Measurements from ENCODE around the gene SPRYD3. TPM values are rescaled to one million over a fixed set of nuclear protein-coding genes. Genes with fewer than 3 reads are reported as not detected.
A peak's percentile ranks its signal among the peaks of the same experiment; 100 is the strongest.

Gene SPRYD3
- total and polyA plus RNA-seq, 2 of the 4 experiments (the other 2 are of a cell fraction) = 25.6 to 27.8 TPM

DNA sequence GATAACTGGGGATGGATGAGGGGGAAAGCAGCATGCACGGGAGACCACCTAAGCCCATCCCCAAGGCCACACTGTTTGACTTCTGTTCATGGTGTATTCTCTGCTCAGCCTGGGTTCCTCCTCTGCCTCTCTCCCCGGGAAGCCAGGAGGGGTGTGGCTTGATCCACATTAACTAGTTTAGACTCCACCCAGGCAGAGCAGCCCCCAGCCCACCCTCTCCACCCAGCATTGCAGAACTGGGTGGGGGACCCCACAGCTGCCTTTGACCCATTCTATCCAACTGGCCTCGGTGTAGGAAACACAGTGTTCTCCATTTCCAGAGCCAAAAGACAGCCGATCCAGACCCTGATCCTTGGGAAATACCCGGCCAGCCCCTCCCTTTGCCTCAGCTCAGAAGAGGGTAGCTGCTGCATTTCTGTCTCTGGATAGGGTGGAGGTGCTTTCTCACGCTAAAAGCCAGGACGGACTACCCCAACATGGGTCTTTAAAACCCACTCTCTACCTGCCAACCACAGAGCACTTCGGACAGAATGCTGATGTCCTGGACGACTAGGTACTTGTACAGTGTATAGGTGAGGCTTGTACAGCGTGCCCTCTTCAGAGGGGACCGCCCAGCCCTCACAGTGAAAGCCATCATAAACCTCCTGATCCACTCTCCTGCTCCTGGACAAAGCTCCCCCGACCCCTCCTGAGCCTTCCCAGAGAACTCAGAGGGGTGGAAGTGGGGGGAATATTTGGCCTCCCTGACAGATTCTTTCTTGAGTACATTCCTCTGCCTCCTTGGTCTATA lies 9.4 kb downstream of the SPRYD3 start:
- Histone ChIP-seq H2BK15ac (ENCODE audit: low read depth, low read length) (0 out of 3 replicates have a peak overlapping the region, but pooled peaks have one; percentile 49), H2AFZ (replicated peaks; ENCODE audit: low read length, poor library complexity) (no peak overlapping the region), H4K91ac (ENCODE audit: insufficient read depth, low read depth, low read length) (no peak overlapping the region), H3K36me3 (ENCODE audit: control insufficient read depth, insufficient read depth, low read length) (peaks cover 30% of the 10 kb centered on the region), H3K79me1 (ENCODE audit: low read depth in 1 of 2, low read length in 2 of 2) (peaks cover 16 to 65% of the 10 kb centered on the region in 2 experiments; a peak in 3 of 4 replicates), H3K4me2 (ENCODE audit: low read depth, low read length) (no peak overlapping the region), H3K4me3 (ENCODE audit: insufficient read depth, low read depth, low read length) (no peak overlapping the region), H3K23ac (ENCODE audit: low read depth, low read length) (no peak overlapping the region), H2BK5ac (ENCODE audit: low read depth, low read length, poor library complexity, severe bottlenecking) (no peak overlapping the region), H2BK120ac (ENCODE audit: low read depth, low read length) (no peak overlapping the region), H3K56ac (ENCODE audit: extremely low read depth, insufficient read depth, low read length) (no peak overlapping the region), H4K20me1 (ENCODE audit: insufficient read depth, low read length) (no peaks in the 10 kb centered on the region; the same call in 1 of the 2 replicates), H2AK5ac (ENCODE audit: low read depth, low read length) (no peak overlapping the region), H2AK9ac (replicated peaks; ENCODE audit: low read depth, low read length, poor library complexity) (no peak overlapping the region), H3K27me3 (ENCODE audit: control insufficient read depth, insufficient read depth, low read length) (no peaks in the 10 kb centered on the region), H4K5ac (ENCODE audit: low read depth, low read length) (no peak overlapping the region), H3K14ac (replicated peaks; ENCODE audit: low read depth, low read length) (no peak overlapping the region), H3K18ac (ENCODE audit: low read depth, low read length) (no peak overlapping the region), H4K8ac (ENCODE audit: low read depth in 2 of 2, low read length in 2 of 2) (no peak overlapping the region), H2BK20ac (ENCODE audit: low read depth, low read length) (no peak overlapping the region), H3K4me1 (ENCODE audit: control insufficient read depth, insufficient read depth, low read length) (peaks cover 31% of the 10 kb centered on the region), H3K9me1 (ENCODE audit: insufficient read depth, low read length) (peaks cover 15% of the 10 kb centered on the region), H3K9ac (ENCODE audit: low read depth, low read length) (no peak overlapping the region), H3K27ac (ENCODE audit: insufficient read depth, low read length) (no peak overlapping the region), H3K9me3 (ENCODE audit: control insufficient read depth, insufficient read depth, low read length) (no peaks in the 10 kb centered on the region), H3K4ac (ENCODE audit: low read depth, low read length) (no peak overlapping the region)
- DNase-seq (no peak), ATAC-seq (ENCODE audit: low read depth) (no peak)
- POLR2A ChIA-PET (ENCODE audit: unreplicated experiment) = no interaction called here
- dilution Hi-C loops (cut with HindIII; ENCODE audit: low sequenced_read_pairs, unreplicated experiment) (no loop called here), in situ Hi-C loops (cut with MboI; ENCODE audit: low sequenced_read_pairs) (loop anchor here (5.0 kb wide), 1 partner anchor 117 kb away; no protein-coding TSS in a partner anchor), intact Hi-C loops (cut with micrococcal nuclease) (no loop called here)
- 29% methylated on average over 1 of the region's 12 CpGs; no CpG with 5 or more reads in 1 of the 2 experiments for WGBS, 2 experiments (ENCODE audit: extremely low coverage in 2 of 2, insufficient read length in 1 of 2)
- no TSS peak for BruUV-seq (replicated peaks)
- CTCF ChIA-PET = no interaction called here
- no peak for TF ChIP-seq POLR2A (IDR thresholded peaks at IDR 0.05; ENCODE audit: low read depth, low read length)
- TF ChIP-seq CEBPB (IDR thresholded peaks at IDR 0.05; ENCODE audit: low read depth, low read length) = no peak
- no peak for TF ChIP-seq MAFK (IDR thresholded peaks at IDR 0.05; ENCODE audit: low read depth, low read length)
- TF ChIP-seq MAZ (IDR thresholded peaks at IDR 0.05; ENCODE audit: borderline replicate concordance, low read depth, low read length) = no peak
- no peak for TF ChIP-seq FOS (IDR thresholded peaks at IDR 0.05; ENCODE audit: low read depth, low read length)
- TF ChIP-seq RAD21 (IDR thresholded peaks at IDR 0.05; ENCODE audit: low read length) = no peak
- no peak for TF ChIP-seq MXI1 (IDR thresholded peaks at IDR 0.05; ENCODE audit: borderline replicate concordance, low read depth, low read length)
- TF ChIP-seq NFE2L2 (IDR thresholded peaks at IDR 0.05; ENCODE audit: low read depth, low read length) = no peak
- TF ChIP-seq, protein P1, sequence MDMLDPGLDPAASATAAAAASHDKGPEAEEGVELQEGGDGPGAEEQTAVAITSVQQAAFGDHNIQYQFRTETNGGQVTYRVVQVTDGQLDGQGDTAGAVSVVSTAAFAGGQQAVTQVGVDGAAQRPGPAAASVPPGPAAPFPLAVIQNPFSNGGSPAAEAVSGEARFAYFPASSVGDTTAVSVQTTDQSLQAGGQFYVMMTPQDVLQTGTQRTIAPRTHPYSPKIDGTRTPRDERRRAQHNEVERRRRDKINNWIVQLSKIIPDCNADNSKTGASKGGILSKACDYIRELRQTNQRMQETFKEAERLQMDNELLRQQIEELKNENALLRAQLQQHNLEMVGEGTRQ (IDR thresholded peaks at IDR 0.05; ENCODE audit: low read depth, low read length) = no peak
- no peak for TF ChIP-seq CHD1 (IDR thresholded peaks at IDR 0.05; ENCODE audit: low read depth, low read length)
- TF ChIP-seq, protein P2, sequence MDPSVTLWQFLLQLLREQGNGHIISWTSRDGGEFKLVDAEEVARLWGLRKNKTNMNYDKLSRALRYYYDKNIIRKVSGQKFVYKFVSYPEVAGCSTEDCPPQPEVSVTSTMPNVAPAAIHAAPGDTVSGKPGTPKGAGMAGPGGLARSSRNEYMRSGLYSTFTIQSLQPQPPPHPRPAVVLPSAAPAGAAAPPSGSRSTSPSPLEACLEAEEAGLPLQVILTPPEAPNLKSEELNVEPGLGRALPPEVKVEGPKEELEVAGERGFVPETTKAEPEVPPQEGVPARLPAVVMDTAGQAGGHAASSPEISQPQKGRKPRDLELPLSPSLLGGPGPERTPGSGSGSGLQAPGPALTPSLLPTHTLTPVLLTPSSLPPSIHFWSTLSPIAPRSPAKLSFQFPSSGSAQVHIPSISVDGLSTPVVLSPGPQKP (IDR thresholded peaks at IDR 0.05; ENCODE audit: borderline replicate concordance, low read depth, low read length) = no peak
- no peak for TF ChIP-seq RCOR1 (IDR thresholded peaks at IDR 0.05; ENCODE audit: insufficient replicate concordance, low read length)
- TF ChIP-seq, protein P3, sequence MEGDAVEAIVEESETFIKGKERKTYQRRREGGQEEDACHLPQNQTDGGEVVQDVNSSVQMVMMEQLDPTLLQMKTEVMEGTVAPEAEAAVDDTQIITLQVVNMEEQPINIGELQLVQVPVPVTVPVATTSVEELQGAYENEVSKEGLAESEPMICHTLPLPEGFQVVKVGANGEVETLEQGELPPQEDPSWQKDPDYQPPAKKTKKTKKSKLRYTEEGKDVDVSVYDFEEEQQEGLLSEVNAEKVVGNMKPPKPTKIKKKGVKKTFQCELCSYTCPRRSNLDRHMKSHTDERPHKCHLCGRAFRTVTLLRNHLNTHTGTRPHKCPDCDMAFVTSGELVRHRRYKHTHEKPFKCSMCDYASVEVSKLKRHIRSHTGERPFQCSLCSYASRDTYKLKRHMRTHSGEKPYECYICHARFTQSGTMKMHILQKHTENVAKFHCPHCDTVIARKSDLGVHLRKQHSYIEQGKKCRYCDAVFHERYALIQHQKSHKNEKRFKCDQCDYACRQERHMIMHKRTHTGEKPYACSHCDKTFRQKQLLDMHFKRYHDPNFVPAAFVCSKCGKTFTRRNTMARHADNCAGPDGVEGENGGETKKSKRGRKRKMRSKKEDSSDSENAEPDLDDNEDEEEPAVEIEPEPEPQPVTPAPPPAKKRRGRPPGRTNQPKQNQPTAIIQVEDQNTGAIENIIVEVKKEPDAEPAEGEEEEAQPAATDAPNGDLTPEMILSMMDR (conservative IDR thresholded peaks at IDR 0.05; ENCODE audit: low read depth, low read length) = no peak
- TF ChIP-seq BHLHE40 (IDR thresholded peaks at IDR 0.05; ENCODE audit: low read depth, low read length) = no peak
- TF ChIP-seq RFX5 (IDR thresholded peaks at IDR 0.05; ENCODE audit: low read depth, low read length) = no peak

All from IMR-90 (cell line).